T-helper 1 cell (primary cell): ENCODE measurements around the gene SPINK2.

ENCODE experiments used
- DNase-seq, 5 donors: peaks; one replicate each; pipeline ENCODE4 v3.0.0-alpha.2; 2012 to 2020
- total RNA-seq, 4 donors: gene quantifications; one replicate each; lab custom pipeline; 2026; lab: John Stamatoyannopoulos, UW

SPINK2 gene
- 0.27 to 0.83 (median 0.53) reads per million in 4 donors for total RNA-seq

GRCh38 chr4:56821381-56822243, at the start of gene SPINK2:
SPINK2 (minus strand) TSS chr4:56821701; CDS start chr4:56821662, 39 bp downstream.
- peak; percentile 35 to 68 (median 60) for DNase-seq

GRCh38 chr4:56870946-56871345, 49.4 kb upstream of the SPINK2 start:
- DNase-seq, result no peak

GRCh38 chr4:56863441-56864139, 42.1 kb upstream of the SPINK2 start:
- DNase-seq, result peak in 1 of 5 donors; percentile 10

- no peak for DNase-seq
Observed at GRCh38 chr4:56861360-56861759, 39.9 kb upstream of the SPINK2 start.

- DNase-seq, result no peak
Observed at GRCh38 chr4:56860781-56861180, 39.3 kb upstream of the SPINK2 start.

- no peak for DNase-seq
Observed at GRCh38 chr4:56859841-56860240, 38.3 kb upstream of the SPINK2 start.

GRCh38 chr4:56857601-56858309, 36.3 kb upstream of the SPINK2 start:
- DNase-seq, result no peak

GRCh38 chr4:56856656-56857055, 35.2 kb upstream of the SPINK2 start:
- DNase-seq, result no peak

- DNase-seq, result no peak
Observed at GRCh38 chr4:56850910-56851309, 29.4 kb upstream of the SPINK2 start.

- DNase-seq, result no peak
Observed at GRCh38 chr4:56844802-56845580, 23.5 kb upstream of the SPINK2 start.

GRCh38 chr4:56843421-56843899, 22.0 kb upstream of the SPINK2 start:
- DNase-seq, result no peak

- DNase-seq, result no peak
Observed at GRCh38 chr4:56840559-56840958, 19.1 kb upstream of the SPINK2 start.

- no peak for DNase-seq
Observed at GRCh38 chr4:56828784-56829535, 7.5 kb upstream of the SPINK2 start.

- DNase-seq, result no peak
Observed at GRCh38 chr4:56823933-56824600, 2.6 kb upstream of the SPINK2 start.

GRCh38 chr4:56818797-56819196, 2.7 kb downstream of the SPINK2 start:
- DNase-seq, result no peak

- peak in 1 of 5 donors; percentile 22 for DNase-seq
Observed at GRCh38 chr4:56817840-56818491, 3.5 kb downstream of the SPINK2 start.

GRCh38 chr4:56806666-56807065, 14.8 kb downstream of the SPINK2 start:
- DNase-seq, result no peak

- peak in 1 of 5 donors; percentile 11 for DNase-seq
Observed at GRCh38 chr4:56804551-56804950, 16.9 kb downstream of the SPINK2 start.

- no peak for DNase-seq
Observed at GRCh38 chr4:56803471-56803870, 18.0 kb downstream of the SPINK2 start.
